ENCODE data around the gene TET2. TPM values are rescaled to one million over a fixed set of nuclear protein-coding genes. Genes with fewer than 3 reads are reported as not detected.

TET2 gene
- polyA plus RNA-seq, 3 donors: 22.6 to 47.1 (median 42.5) TPM

- no peak overlapping the region for H3K4me2 ChIP-seq (replicated peaks; ENCODE audit: extremely low read depth, low read length, poor library complexity, severe bottlenecking)
- no peak overlapping the region for H3K4me3 Mint-ChIP-seq
- H3K36me3 ChIP-seq (replicated peaks in 1 of 2; ENCODE audit: control insufficient read depth in 1 of 2, insufficient read depth in 2 of 2, low read length in 2 of 2): peaks cover 49 to 60% of the 10 kb centered on the region in 2 donors
- no peaks in the 10 kb centered on the region for H3K27me3 Mint-ChIP-seq (ENCODE audit: low read depth in 3 of 3)
- peaks cover 100% of the 10 kb centered on the region for H4K20me1 ChIP-seq (ENCODE audit: insufficient read depth, low read length)
- intact Hi-C loops (cut with micrococcal nuclease): no loop called here
- WGBS (ENCODE audit: insufficient coverage): 100% methylated on average over 2 of the region's 4 CpGs
- H3K27ac Mint-ChIP-seq: no peak overlapping the region
- H3K27ac ChIP-seq (ENCODE audit: low read depth in 1 of 2, low read length in 2 of 2): peak overlapping the region in 1 of 2 donors; percentile 12
- no peaks in the 10 kb centered on the region for H3K9me3 ChIP-seq (replicated peaks in 1 of 2; ENCODE audit: control insufficient read depth in 1 of 2, insufficient read depth in 1 of 2, low read length in 2 of 2)
- H3K4me1 ChIP-seq (ENCODE audit: control insufficient read depth in 1 of 2, insufficient read depth in 2 of 2, low read length in 2 of 2): no peaks in the 10 kb centered on the region
- H3K4me1 Mint-ChIP-seq: peaks cover 2% of the 10 kb centered on the region
- H2AFZ ChIP-seq (ENCODE audit: insufficient read depth, low read depth, low read length, poor library complexity, severe bottlenecking): no peak overlapping the region
- no peak overlapping the region for H3K9ac ChIP-seq (ENCODE audit: insufficient read depth, low read length, poor library complexity, severe bottlenecking)
- no peak for DNase-seq
- H3K27me3 ChIP-seq (ENCODE audit: control insufficient read depth in 2 of 2, insufficient read depth in 2 of 2, low read length in 2 of 2): no peaks in the 10 kb centered on the region
- H3K36me3 Mint-ChIP-seq: peaks cover 61% of the 10 kb centered on the region in 2 donors
- peaks cover 91% of the 10 kb centered on the region for H3K79me2 ChIP-seq (ENCODE audit: insufficient read depth, low read length)
- H3K9me3 Mint-ChIP-seq: no peaks in the 10 kb centered on the region
- no peak overlapping the region for H3K4me3 ChIP-seq (replicated peaks in 1 of 3; ENCODE audit: low read depth in 2 of 3, low read length in 3 of 3)
- TF ChIP-seq, protein P1, sequence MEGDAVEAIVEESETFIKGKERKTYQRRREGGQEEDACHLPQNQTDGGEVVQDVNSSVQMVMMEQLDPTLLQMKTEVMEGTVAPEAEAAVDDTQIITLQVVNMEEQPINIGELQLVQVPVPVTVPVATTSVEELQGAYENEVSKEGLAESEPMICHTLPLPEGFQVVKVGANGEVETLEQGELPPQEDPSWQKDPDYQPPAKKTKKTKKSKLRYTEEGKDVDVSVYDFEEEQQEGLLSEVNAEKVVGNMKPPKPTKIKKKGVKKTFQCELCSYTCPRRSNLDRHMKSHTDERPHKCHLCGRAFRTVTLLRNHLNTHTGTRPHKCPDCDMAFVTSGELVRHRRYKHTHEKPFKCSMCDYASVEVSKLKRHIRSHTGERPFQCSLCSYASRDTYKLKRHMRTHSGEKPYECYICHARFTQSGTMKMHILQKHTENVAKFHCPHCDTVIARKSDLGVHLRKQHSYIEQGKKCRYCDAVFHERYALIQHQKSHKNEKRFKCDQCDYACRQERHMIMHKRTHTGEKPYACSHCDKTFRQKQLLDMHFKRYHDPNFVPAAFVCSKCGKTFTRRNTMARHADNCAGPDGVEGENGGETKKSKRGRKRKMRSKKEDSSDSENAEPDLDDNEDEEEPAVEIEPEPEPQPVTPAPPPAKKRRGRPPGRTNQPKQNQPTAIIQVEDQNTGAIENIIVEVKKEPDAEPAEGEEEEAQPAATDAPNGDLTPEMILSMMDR (IDR thresholded peaks at IDR 0.05): no peak
Observed at GRCh38 chr4:105234582-105234981, 87.9 kb downstream of the TET2 start.

DNA sequence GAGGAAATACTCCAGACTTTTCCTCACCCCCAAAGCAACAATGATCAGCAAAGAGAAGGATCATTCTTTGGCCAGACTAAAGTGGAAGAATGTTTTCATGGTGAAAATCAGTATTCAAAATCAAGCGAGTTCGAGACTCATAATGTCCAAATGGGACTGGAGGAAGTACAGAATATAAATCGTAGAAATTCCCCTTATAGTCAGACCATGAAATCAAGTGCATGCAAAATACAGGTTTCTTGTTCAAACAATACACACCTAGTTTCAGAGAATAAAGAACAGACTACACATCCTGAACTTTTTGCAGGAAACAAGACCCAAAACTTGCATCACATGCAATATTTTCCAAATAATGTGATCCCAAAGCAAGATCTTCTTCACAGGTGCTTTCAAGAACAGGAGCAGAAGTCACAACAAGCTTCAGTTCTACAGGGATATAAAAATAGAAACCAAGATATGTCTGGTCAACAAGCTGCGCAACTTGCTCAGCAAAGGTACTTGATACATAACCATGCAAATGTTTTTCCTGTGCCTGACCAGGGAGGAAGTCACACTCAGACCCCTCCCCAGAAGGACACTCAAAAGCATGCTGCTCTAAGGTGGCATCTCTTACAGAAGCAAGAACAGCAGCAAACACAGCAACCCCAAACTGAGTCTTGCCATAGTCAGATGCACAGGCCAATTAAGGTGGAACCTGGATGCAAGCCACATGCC, 89.7 kb downstream of the TET2 start:
- H3K4me1 Mint-ChIP-seq: peaks cover 2% of the 10 kb centered on the region
- Histone ChIP-seq H3K79me2 (ENCODE audit: insufficient read depth, low read length) (peaks cover 87% of the 10 kb centered on the region), H3K27ac (ENCODE audit: low read depth in 1 of 2, low read length in 2 of 2) (peak overlapping the region in 1 of 2 donors; percentile 28), H3K9ac (ENCODE audit: insufficient read depth, low read length, poor library complexity, severe bottlenecking) (no peak overlapping the region), H4K20me1 (ENCODE audit: insufficient read depth, low read length) (peaks cover 100% of the 10 kb centered on the region), H3K27me3 (ENCODE audit: control insufficient read depth in 2 of 2, insufficient read depth in 2 of 2, low read length in 2 of 2) (no peaks in the 10 kb centered on the region), H3K4me3 (replicated peaks in 1 of 3; ENCODE audit: low read depth in 2 of 3, low read length in 3 of 3) (no peak overlapping the region), H3K36me3 (replicated peaks in 1 of 2; ENCODE audit: control insufficient read depth in 1 of 2, insufficient read depth in 2 of 2, low read length in 2 of 2) (peaks cover 56 to 77% of the 10 kb centered on the region in 2 donors), H3K4me1 (ENCODE audit: control insufficient read depth in 1 of 2, insufficient read depth in 2 of 2, low read length in 2 of 2) (no peaks in the 10 kb centered on the region), H3K9me3 (replicated peaks in 1 of 2; ENCODE audit: control insufficient read depth in 1 of 2, insufficient read depth in 1 of 2, low read length in 2 of 2) (no peaks in the 10 kb centered on the region), H2AFZ (ENCODE audit: insufficient read depth, low read depth, low read length, poor library complexity, severe bottlenecking) (no peak overlapping the region), H3K4me2 (replicated peaks; ENCODE audit: extremely low read depth, low read length, poor library complexity, severe bottlenecking) (no peak overlapping the region)
- peaks cover 66 to 74% of the 10 kb centered on the region in 2 donors for H3K36me3 Mint-ChIP-seq
- no peaks in the 10 kb centered on the region for H3K27me3 Mint-ChIP-seq (ENCODE audit: low read depth in 3 of 3)
- TF ChIP-seq, protein P1 (IDR thresholded peaks at IDR 0.05): no peak
- DNase-seq: no peak
- H3K9me3 Mint-ChIP-seq: no peaks in the 10 kb centered on the region
- WGBS (ENCODE audit: insufficient coverage): 83% methylated on average over 1 of the region's 4 CpGs
- no peak overlapping the region for H3K4me3 Mint-ChIP-seq
- intact Hi-C loops (cut with micrococcal nuclease): no loop called here
- peak overlapping the region in 3 of 7 donors; percentile 24 to 48 (median 39) for H3K27ac Mint-ChIP-seq

Measured in CD14-positive monocyte (primary cell).